H1 (cell line): ENCODE data around the gene ORMDL2. TPM values are rescaled to one million over a fixed set of nuclear protein-coding genes. Genes with fewer than 3 reads are reported as not detected.

Experiments used
- CTCF ChIA-PET: fragments of 300-600 bp; sonication (Branson Sonifier 250); formaldehyde crosslinking; loops from one replicate; lab custom pipeline; 2021; ENCODE audit not compliant: partially characterized antibody; lab: Charles Lee
- POLR2A ChIA-PET: fragments of 300-600 bp; sonication (Branson Sonifier 250); formaldehyde crosslinking; loops from one replicate; lab custom pipeline; 2021; ENCODE audit warnings: inconsistent platforms; ENCODE audit not compliant: partially characterized antibody; lab: Charles Lee
- DNase-seq, 2 experiments: peaks; one replicate each; pipeline versions ENCODE4 v3.0.0 to v3.0.0-alpha.2; 2010 to 2022; ENCODE audit warnings: low spot score in 2 of 2, low read depth in 1 of 2, mixed read lengths in 1 of 2
- FAIRE-seq: peaks from 2 replicates; lab custom pipeline; 2011; peaks lifted over from hg19 to GRCh38; lab: Jason Lieb, UNC
- H2AFZ ChIP-seq: 2 replicates; pipeline ENCODE4 v1.8.1; 2012; ENCODE audit warnings: low read length, inconsistent platforms
- H2AK5ac ChIP-seq: 2 replicates; pipeline ENCODE4 v1.6.1; 2013; ENCODE audit warnings: low read depth, low read length
- H2BK120ac ChIP-seq: replicated peaks from 2 replicates; pipeline ENCODE3; 2013; ENCODE audit warnings: low read depth, low read length, inconsistent platforms
- H2BK12ac ChIP-seq: 2 replicates; pipeline ENCODE4 v1.6.1; 2013; ENCODE audit warnings: low read depth, low read length
- H2BK15ac ChIP-seq: 2 replicates; pipeline ENCODE4 v1.6.1; 2013; ENCODE audit warnings: low read length
- H2BK20ac ChIP-seq: 2 replicates; pipeline ENCODE4 v1.6.1; 2013; ENCODE audit warnings: low read length
- H2BK5ac ChIP-seq: 2 replicates; pipeline ENCODE4 v1.6.1; 2013; ENCODE audit warnings: low read depth, low read length
- H3K14ac ChIP-seq: 2 replicates; pipeline ENCODE4 v1.6.1; 2013; ENCODE audit warnings: inconsistent platforms; ENCODE audit not compliant: insufficient read length
- H3K18ac ChIP-seq: 2 replicates; pipeline ENCODE4 v1.6.1; 2013; ENCODE audit warnings: low read length; ENCODE audit errors: extremely low read depth
- H3K23ac ChIP-seq: 2 replicates; pipeline ENCODE4 v1.6.1; 2013; ENCODE audit warnings: inconsistent platforms; ENCODE audit not compliant: insufficient read length
- H3K23me2 ChIP-seq: 2 replicates; pipeline ENCODE4 v1.6.1; 2013; ENCODE audit warnings: low read depth, low read length
- H3K27ac ChIP-seq: 2 replicates; pipeline ENCODE4 v1.6.1; 2011; ENCODE audit warnings: low read depth, low read length, inconsistent platforms
- H3K27me3 ChIP-seq, 4 experiments: replicated peaks in 1 of 4; 1 replicate in 1 of 4; 2 replicates in 3 of 4; pipeline versions ENCODE4 v1.6.1 to v1.8.1; 2011 to 2013; ENCODE audit warnings: low read length in 3 of 4, mild to moderate bottlenecking in 3 of 4, inconsistent platforms in 2 of 4, mixed read lengths in 2 of 4, moderate library complexity in 1 of 4; ENCODE audit not compliant: control insufficient read depth in 3 of 4, insufficient read depth in 3 of 4; ENCODE audit errors: extremely low read depth in 1 of 4
- H3K36me3 ChIP-seq, 4 experiments: 2 replicates each; pipeline versions ENCODE4 v1.6.1 to v1.8.1; 2011 to 2013; ENCODE audit warnings: mild to moderate bottlenecking in 4 of 4, low read length in 3 of 4, moderate library complexity in 2 of 4, control low read depth in 1 of 4, inconsistent platforms in 1 of 4; ENCODE audit not compliant: insufficient read depth in 4 of 4, control insufficient read depth in 2 of 4
- H3K4ac ChIP-seq: replicated peaks from 2 replicates; pipeline ENCODE3; 2013; ENCODE audit warnings: low read length, low read depth, mixed read lengths, inconsistent platforms; ENCODE audit not compliant: insufficient read length
- H3K4me1 ChIP-seq, 4 experiments: replicated peaks in 1 of 4; 1 replicate in 1 of 4; 2 replicates in 3 of 4; pipeline versions ENCODE4 v1.6.1 to v1.8.1; 2011 to 2013; ENCODE audit warnings: low read length in 3 of 4, inconsistent platforms in 2 of 4, mixed read lengths in 1 of 4; ENCODE audit not compliant: insufficient read depth in 4 of 4, control insufficient read depth in 3 of 4
- H3K4me2 ChIP-seq, 2 experiments: 2 replicates each; pipeline versions ENCODE4 v1.6.1 to v1.8.1; 2011 to 2013; ENCODE audit warnings: low read depth in 2 of 2, low read length in 2 of 2, control low read depth in 1 of 2, inconsistent platforms in 1 of 2, mild to moderate bottlenecking in 1 of 2; ENCODE audit not compliant: insufficient read depth in 1 of 2
- H3K4me3 ChIP-seq, 4 experiments: fragments of 200-600, 300-600 bp in 1 of 4; sonication (generic), shearing (Covaris generic), sonication (Bioruptor Twin) in 1 of 4; 2 replicates each; pipeline versions ENCODE4 v1.5.1 to v1.8.1; 2011 to 2016; ENCODE audit warnings: low read length in 4 of 4, low read depth in 3 of 4, control low read depth in 2 of 4, inconsistent platforms in 2 of 4, mild to moderate bottlenecking in 2 of 4, mixed read lengths in 1 of 4, moderate library complexity in 1 of 4; ENCODE audit not compliant: insufficient read depth in 2 of 4; ENCODE audit errors: extremely low read depth in 1 of 4
- H3K56ac ChIP-seq: replicated peaks from 2 replicates; pipeline ENCODE3; 2013; ENCODE audit warnings: low read depth, mild to moderate bottlenecking, mixed read lengths, low read length, inconsistent platforms; ENCODE audit not compliant: insufficient read length
- H3K79me1 ChIP-seq: 2 replicates; pipeline ENCODE4 v1.6.1; 2013; ENCODE audit warnings: low read depth, low read length, control low read depth
- H3K79me2 ChIP-seq, 2 experiments: 2 replicates each; pipeline versions ENCODE4 v1.6.1 to v1.8.1; 2012 to 2013; ENCODE audit warnings: low read length in 2 of 2, mild to moderate bottlenecking in 2 of 2, inconsistent platforms in 1 of 2; ENCODE audit not compliant: insufficient read depth in 2 of 2, control insufficient read depth in 1 of 2
- H3K9ac ChIP-seq, 4 experiments: replicated peaks in 1 of 4; 1 replicate in 1 of 4; 2 replicates in 3 of 4; pipeline versions ENCODE4 v1.6.1 to v1.8.1; 2011 to 2013; ENCODE audit warnings: low read depth in 3 of 4, low read length in 3 of 4, control low read depth in 2 of 4, mild to moderate bottlenecking in 2 of 4, moderate library complexity in 2 of 4, inconsistent platforms in 1 of 4; ENCODE audit errors: extremely low read depth in 1 of 4
- H3K9me3 ChIP-seq, 2 experiments: 2 replicates each; pipeline versions ENCODE4 v1.6.1 to v1.8.1; 2012 to 2013; ENCODE audit warnings: mild to moderate bottlenecking in 2 of 2, moderate library complexity in 2 of 2, control low read depth in 1 of 2, inconsistent platforms in 1 of 2, low read depth in 1 of 2, low read length in 1 of 2, mixed read lengths in 1 of 2; ENCODE audit not compliant: insufficient read depth in 2 of 2
- H4K20me1 ChIP-seq, 2 experiments: replicated peaks in 1 of 2; 2 replicates each; pipeline versions ENCODE3 to v1.8.1; 2011 to 2013; ENCODE audit warnings: inconsistent platforms in 2 of 2, low read length in 2 of 2, mild to moderate bottlenecking in 1 of 2; ENCODE audit not compliant: insufficient read depth in 2 of 2, control insufficient read depth in 1 of 2
- H4K5ac ChIP-seq: 2 replicates; pipeline ENCODE4 v1.6.1; 2013; ENCODE audit warnings: low read length, low read depth, mixed read lengths, inconsistent platforms; ENCODE audit not compliant: insufficient read length
- H4K8ac ChIP-seq: 2 replicates; pipeline ENCODE4 v1.8.0; 2013; ENCODE audit warnings: mild to moderate bottlenecking, moderate library complexity, low read length, inconsistent platforms; ENCODE audit not compliant: insufficient read depth; ENCODE audit errors: extremely low read depth
- H4K91ac ChIP-seq: replicated peaks from 2 replicates; pipeline ENCODE3; 2013; ENCODE audit warnings: low read length, mixed read lengths, inconsistent platforms; ENCODE audit not compliant: insufficient read length
- GABPA ChIP-seq: IDR thresholded peaks from 2 replicates; pipeline ENCODE4 v1.6.1; 2011; ENCODE audit warnings: mild to moderate bottlenecking, low read length, moderate library complexity, borderline replicate concordance; ENCODE audit not compliant: insufficient read depth
- WGBS, 2 experiments: shearing (Covaris generic) in 1 of 2; methylation state at CpG; one replicate each; pipeline versions ENCODE4 v1.1.6 to v1.1.7; 2013 to 2015; ENCODE audit warnings: low lambda C conversion rate in 2 of 2, mixed read lengths in 2 of 2, inconsistent platforms in 1 of 2, low coverage in 1 of 2, missing lambda C conversion rate in 1 of 2; ENCODE audit not compliant: insufficient replicate concordance in 2 of 2, insufficient coverage in 1 of 2, insufficient read length in 1 of 2; ENCODE audit errors: extremely low coverage in 1 of 2, missing lambda C conversion rate in 1 of 2; 5-methylcytosine and 5-hydroxymethylcytosine counted together
- polyA plus RNA-seq, 7 experiments: library from polyadenylated mRNA; depleted of rRNA in 3 of 7; stranded (reverse) in 5 of 7; unstranded in 2 of 7; fragments of >200 nt in 5 of 7; fragments of 200-250 nt in 2 of 7; gene quantifications; 1 replicate in 5 of 7; 2 replicates in 1 of 7; 4 replicates in 1 of 7; pipeline versions ENCODE4 v1.2.1 to v1.2.3, GENCODE V29; 2011 to 2013; ENCODE audit warnings: missing spikeins in 2 of 7, mixed read lengths in 2 of 7
- total RNA-seq: library from RNA; stranded (reverse); fragmentation: NEBNext Ultra II Directional; extraction: Animal tissue kit (Norgen Biotek cat#: 25700); gene quantifications from 2 replicates; pipeline ENCODE4 v1.2.1, GENCODE V29; 2021

Gene ORMDL2
- total and polyA plus RNA-seq, 2 of the 8 experiments (the other 6 are each of a cell fraction or from before 2014, with no cell fraction given) = 39.0 to 65.6 TPM

GRCh38 chr12:55840581-55841351 is 22.9 kb downstream of the ORMDL2 start:
- Histone ChIP-seq H3K4me3 (no peak overlapping the region), H4K20me1 (no peaks in the 10 kb centered on the region), H3K18ac (no peak overlapping the region), H3K56ac (no peak overlapping the region), H3K9me3 (no peaks in the 10 kb centered on the region), H3K23me2 (no peaks in the 10 kb centered on the region), H3K36me3 (no peaks in the 10 kb centered on the region), H2BK120ac (no peak overlapping the region), H4K5ac (no peak overlapping the region), H3K79me2 (no peaks in the 10 kb centered on the region), H4K8ac (no peak overlapping the region), H2BK15ac (no peak overlapping the region), H2BK12ac (no peak overlapping the region), H3K79me1 (no peaks in the 10 kb centered on the region), H3K27me3 (no peaks in the 10 kb centered on the region), H3K4me2 (no peak overlapping the region), H3K27ac (no peak overlapping the region), H4K91ac (peak overlapping the region; percentile 20), H3K14ac (no peak overlapping the region), H2AFZ (no peak overlapping the region), H3K4me1 (peaks cover 0 to 8% (median 2%) of the 10 kb centered on the region in 4 experiments; a peak in 4 of 7 replicates), H3K9ac (no peak overlapping the region), H2BK20ac (no peak overlapping the region), H2AK5ac (no peak overlapping the region), H2BK5ac (no peak overlapping the region), H3K4ac (no peak overlapping the region), H3K23ac (no peak overlapping the region)
- DNase-seq (no peak), FAIRE-seq (no peak)
- POLR2A ChIA-PET = interaction anchor here (1.3 to 7.3 kb wide), 2 partner anchors 10 to 13 kb away, joined by 3 to 82 read pairs; partner anchors contain the start of gene DNAJC14
- WGBS, 2 experiments = 96% methylated on average over 11 of the region's 11 CpGs; no CpG with 5 or more reads in 1 of the 2 experiments
- TF ChIP-seq GABPA = no peak
- CTCF ChIA-PET = interaction anchor here (0.6 to 0.7 kb wide), 2 partner anchors 10 to 1296 kb away, joined by 3 to 4 read pairs; no protein-coding TSS in a partner anchor
